IMR-90 (cell line): ENCODE measurements around the gene MBOAT1.

Experiments
- MXI1 ChIP-seq: IDR thresholded peaks from 2 replicates; pipeline ENCODE4 v1.6.1; 2012; ENCODE audit warnings: low read depth, mild to moderate bottlenecking, low read length, moderate library complexity, borderline replicate concordance
- POLR2A ChIP-seq: IDR thresholded peaks from 2 replicates; pipeline ENCODE4 v1.6.1; 2012; ENCODE audit warnings: mild to moderate bottlenecking, low read depth, low read length
- RCOR1 ChIP-seq: IDR thresholded peaks from 2 replicates; pipeline ENCODE4 v1.6.1; 2012; ENCODE audit warnings: mild to moderate bottlenecking, low read length, improper control_type of control experiment; ENCODE audit not compliant: insufficient replicate concordance
- USF2 ChIP-seq: fragments of 150-350 bp; IDR thresholded peaks from 2 replicates; pipeline ENCODE4 v1.6.1; 2017; ENCODE audit warnings: mild to moderate bottlenecking, antibody characterized with exemption, low read length, low read depth
- TF ChIP-seq, protein P1 (sequence below): conservative IDR thresholded peaks from 2 replicates; pipeline ENCODE4 v1.5.1; 2012; ENCODE audit warnings: mild to moderate bottlenecking, low read depth, low read length, improper control_type of control experiment

DNA sequence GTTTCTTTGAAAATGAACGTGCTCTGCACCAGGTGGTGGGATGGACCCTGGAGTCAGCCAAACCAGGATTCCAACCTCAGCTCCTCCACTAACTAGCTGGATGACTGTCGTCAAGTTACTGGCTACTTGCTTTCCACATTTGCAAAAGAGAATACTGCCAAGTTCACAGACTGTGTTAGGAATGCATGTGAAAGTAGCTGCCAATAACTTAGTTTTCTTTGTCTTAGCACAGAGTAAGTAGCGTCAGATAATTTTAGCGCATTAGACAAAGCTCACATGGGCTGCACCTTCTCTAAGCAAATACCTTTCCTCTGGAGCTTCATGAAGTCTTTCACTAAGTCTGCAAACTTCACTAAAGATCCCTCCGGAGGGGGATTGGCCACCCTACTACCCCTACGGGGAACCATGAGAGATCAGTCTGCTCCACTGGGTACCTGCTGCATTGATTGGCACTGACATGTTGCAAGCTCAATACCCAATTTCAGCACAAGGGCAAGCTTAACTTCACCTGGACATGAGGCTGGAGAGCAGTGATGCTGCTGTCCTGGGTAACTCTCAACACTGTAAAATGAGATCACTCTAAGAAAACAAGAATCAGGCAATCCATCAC is 113.9 kb downstream of the MBOAT1 start:
- TF ChIP-seq, protein P1, sequence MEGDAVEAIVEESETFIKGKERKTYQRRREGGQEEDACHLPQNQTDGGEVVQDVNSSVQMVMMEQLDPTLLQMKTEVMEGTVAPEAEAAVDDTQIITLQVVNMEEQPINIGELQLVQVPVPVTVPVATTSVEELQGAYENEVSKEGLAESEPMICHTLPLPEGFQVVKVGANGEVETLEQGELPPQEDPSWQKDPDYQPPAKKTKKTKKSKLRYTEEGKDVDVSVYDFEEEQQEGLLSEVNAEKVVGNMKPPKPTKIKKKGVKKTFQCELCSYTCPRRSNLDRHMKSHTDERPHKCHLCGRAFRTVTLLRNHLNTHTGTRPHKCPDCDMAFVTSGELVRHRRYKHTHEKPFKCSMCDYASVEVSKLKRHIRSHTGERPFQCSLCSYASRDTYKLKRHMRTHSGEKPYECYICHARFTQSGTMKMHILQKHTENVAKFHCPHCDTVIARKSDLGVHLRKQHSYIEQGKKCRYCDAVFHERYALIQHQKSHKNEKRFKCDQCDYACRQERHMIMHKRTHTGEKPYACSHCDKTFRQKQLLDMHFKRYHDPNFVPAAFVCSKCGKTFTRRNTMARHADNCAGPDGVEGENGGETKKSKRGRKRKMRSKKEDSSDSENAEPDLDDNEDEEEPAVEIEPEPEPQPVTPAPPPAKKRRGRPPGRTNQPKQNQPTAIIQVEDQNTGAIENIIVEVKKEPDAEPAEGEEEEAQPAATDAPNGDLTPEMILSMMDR, result no peak
- TF ChIP-seq USF2 (no peak), RCOR1 (no peak), POLR2A (no peak), MXI1 (no peak)
